GM18499 (cell line): Measurements from ENCODE around the gene CPTP.
"Not testable (repeated sequence)": the region's sequence is repeated elsewhere in the genome, so short reads cannot be mapped to it uniquely, and the experiment has no call there.

ENCODE experiments used
- ATAC-seq: cut with Tn5 transposase; IDR thresholded peaks from one replicate; pipeline ENCODE4 v1.9.1; 2021; ENCODE audit warnings: moderate number of reproducible peaks; ENCODE audit not compliant: insufficient read depth, unreplicated experiment

The CPTP gene

GRCh38 chr1:1359308-1359663 is 34.7 kb downstream of the CPTP start:
- ATAC-seq: no peak

DNA sequence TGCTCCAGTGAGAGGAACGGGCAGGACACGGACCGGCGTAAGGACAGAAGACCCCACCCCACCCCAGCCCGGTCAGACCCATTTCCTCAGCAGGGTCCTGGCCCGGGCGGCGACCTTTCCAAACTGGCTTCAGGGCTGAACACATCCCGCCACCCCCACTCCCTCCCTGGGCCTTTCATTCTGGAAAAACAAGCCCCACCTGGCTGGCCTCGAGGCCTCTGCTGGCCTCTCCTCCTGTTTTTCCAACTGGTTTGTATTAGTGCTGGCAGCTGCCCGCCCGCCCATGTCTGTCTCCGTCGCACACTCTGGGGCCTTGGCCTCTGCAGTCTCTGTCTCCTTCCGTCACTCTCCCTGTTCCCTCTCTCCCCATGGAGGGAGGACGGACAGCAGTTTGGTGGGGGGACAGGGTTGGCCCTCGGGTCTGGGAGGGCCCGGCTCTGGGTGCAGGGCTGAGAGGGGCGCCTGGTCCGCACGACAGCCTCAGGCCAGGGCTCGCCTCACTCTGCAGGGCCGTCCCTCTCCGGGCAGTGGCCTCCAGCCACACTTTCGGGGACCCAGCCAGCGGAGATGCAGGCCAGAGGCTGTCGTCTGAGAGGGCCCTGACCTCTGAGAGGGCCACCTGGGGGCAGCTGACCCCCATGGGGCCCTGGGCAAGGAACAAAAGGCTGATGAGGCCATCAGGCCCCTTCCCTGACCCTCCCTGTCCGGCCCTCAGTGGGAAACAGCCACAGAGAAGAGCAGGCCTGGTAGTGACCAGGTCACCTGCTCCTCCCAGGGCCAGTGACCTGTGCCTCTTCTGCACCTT is 35.3 kb downstream of the CPTP start:
- ATAC-seq: no peak

GRCh38 chr1:1360506-1361169 is 36.0 kb downstream of the CPTP start:
- ATAC-seq: no peak

- no peak for ATAC-seq
Observed at GRCh38 chr1:1361233-1361981, 36.8 kb downstream of the CPTP start.

DNA sequence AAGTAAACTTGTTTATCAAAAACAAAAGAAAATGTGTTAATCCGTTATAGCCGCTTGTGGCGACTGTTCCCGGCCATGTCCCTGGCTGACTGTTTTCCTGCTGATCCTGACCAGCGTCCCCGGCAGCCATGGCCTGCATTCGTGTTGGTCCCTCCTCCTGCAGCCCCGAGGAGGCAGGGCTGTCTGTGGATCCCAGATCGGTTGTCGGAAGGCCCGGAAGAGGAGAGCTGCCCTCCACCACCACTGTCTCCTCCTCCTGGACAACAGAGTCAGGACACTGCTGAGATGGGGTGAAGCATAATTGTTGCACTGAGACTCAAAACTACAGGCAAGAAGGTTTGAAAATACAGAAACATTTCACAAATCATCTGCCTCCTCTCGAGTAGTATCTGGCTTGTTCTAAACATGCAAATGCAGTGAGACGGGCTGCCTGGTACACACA is 37.4 kb downstream of the CPTP start:
- ATAC-seq: no peak

DNA sequence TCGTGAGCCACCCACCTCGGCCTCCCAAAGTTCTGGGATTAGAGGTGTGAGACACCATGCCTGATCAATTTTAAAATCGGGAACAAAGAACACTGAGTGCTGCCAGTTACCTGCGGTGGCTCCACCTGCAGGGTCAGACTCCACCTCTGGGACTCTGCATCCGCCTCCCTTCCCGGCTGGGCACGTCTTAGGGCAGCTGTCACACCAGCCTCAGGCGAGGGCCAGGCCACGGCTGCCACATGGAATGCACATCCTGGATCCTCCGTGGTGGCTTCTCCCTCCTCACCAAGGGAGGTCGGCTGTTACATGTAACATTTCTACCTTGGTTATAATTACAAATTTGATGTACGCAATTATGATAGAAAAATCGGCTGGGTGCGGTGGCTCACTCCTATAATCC is 39.7 kb downstream of the CPTP start:
- ATAC-seq: no peak

DNA sequence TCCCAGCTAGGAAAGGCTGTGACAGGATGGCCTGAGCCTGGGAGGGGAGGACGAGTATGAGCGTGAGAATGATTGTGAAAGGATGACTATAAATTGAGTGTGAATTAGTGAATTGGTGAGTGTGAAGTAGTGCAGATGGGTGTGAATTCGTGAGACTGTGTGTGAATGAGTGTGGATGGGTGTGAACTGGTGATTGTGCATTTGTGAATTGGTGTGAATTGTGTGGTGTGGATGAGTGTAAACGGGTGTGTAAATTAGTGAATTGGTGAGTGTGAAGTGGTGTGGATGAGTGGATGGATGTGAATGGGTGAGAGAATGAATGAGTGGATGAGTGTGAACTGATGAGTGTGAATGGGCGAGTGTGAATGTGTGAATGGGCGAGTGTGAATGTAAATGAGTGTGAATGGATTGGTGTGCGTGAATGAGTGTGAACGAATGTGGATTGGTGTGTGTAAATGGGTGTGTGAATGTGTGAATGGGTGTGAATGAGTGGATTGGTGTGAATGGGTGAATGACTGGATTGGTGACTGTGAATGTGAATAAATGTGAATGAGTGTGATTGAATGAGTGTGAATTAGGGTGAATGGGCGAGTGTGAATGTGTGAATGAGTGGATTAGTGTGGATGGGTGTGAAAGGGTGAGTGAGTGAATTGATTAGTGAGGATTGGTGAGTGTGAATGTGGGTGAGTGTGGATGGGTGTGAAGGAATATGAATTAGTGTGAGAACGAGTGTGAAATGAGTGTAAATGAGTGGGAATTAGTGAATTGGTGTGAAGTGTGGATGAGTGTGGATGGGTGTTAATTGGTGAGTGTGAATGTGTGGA is 41.5 kb downstream of the CPTP start:
- ATAC-seq: no peak

DNA sequence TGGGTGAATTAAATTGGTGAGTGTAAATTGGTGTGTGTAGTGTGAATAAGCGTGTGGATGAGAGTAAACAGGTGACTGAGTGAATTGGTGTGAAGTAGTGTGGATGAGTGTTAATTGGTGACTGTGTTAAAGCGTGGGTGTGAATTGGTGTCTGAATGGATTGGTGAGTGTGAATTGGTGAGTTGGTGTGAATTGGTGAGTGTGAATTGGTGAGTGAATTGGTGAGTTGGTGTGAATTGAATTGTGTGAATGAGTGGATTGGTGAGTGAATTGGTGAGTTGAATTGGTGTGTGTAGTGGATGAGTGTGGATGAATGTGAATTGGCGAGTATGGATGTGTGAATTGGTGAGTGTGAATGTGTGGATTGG is 42.1 kb downstream of the CPTP start:
- ATAC-seq: no peak

DNA sequence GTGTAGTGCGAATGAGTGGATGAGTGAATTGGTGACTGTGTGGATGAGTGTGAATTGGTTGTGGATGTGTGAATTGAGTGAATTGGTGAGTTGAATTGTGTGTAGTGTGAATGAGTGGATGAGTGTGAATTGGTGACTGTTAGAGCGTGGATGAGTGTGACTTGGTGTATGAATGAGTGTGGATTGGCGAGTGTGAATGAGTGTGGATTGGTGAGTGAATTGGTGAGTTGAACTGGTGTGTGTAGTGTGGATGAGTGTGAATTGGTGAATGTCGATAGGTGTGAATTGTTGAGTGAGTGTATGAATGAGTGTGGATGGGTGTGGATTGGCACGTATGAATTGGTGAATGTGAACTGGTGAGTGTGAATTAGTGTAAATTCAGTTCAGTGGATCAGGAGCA is 42.7 kb downstream of the CPTP start:
- ATAC-seq: no peak

DNA sequence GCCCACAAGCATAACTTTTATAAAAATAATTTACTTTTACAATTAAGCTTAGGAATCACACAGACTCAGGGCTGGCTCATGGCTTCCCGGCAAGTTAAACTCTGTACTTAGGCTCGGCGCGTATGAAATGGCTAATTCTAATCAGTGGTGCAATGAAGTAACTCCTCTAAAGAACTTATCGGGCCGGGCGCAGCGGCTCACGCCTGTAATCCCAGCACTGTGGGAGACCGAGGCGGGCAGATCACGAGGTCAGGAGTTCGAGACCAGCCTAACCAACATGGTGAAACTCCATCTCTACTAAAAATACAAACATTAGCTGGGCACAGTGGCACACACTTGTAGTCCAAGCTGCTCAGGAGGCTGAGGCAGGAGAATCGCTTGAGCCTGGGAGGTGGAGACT is 45.5 kb downstream of the CPTP start:
- ATAC-seq: not testable (repeated sequence)

DNA sequence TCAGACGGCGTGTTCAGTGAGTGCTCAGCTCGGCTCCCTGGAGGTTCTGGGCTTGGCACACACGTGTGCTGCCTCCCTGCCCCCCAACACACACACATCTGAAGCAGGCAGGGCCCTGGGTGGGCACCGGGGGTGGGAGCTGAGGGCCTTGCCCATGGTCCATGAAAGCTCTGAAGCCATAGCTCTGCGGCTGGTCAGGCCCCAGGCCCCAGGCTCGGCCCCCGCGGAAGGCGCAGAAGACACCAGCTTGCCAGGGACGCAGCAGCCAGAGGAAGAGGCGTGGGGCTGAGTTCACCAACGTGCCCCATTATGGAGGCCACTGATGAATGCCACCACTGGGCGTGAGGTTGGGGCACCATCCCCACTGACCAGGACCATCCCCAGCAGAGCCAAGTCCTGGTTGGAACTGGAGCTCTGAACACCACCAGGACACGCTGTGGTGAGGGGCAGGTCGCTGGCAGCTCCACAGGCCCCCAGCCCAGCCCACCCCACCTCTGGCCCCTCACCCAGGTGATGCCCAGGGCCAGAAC is 46.2 kb downstream of the CPTP start:
- no peak for ATAC-seq

DNA sequence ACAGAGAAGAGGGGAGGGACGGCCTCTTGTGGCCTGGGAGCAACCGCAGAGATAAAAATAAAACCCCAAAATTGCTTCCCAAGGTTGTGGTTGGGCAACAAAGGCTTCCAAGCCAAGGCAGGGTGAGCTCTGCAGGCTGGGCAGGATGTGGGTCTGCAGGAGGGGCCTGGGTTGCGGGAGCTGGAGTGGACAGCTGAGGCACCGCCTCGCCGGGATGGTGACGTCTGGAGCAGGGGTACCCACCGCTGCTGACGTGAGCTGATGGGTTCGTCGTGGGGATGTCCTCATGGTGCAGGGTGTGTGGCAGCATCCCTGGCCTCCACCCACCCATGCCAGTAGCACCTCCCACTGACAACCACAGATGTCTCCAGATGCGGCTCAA is 46.8 kb downstream of the CPTP start:
- no peak for ATAC-seq

DNA sequence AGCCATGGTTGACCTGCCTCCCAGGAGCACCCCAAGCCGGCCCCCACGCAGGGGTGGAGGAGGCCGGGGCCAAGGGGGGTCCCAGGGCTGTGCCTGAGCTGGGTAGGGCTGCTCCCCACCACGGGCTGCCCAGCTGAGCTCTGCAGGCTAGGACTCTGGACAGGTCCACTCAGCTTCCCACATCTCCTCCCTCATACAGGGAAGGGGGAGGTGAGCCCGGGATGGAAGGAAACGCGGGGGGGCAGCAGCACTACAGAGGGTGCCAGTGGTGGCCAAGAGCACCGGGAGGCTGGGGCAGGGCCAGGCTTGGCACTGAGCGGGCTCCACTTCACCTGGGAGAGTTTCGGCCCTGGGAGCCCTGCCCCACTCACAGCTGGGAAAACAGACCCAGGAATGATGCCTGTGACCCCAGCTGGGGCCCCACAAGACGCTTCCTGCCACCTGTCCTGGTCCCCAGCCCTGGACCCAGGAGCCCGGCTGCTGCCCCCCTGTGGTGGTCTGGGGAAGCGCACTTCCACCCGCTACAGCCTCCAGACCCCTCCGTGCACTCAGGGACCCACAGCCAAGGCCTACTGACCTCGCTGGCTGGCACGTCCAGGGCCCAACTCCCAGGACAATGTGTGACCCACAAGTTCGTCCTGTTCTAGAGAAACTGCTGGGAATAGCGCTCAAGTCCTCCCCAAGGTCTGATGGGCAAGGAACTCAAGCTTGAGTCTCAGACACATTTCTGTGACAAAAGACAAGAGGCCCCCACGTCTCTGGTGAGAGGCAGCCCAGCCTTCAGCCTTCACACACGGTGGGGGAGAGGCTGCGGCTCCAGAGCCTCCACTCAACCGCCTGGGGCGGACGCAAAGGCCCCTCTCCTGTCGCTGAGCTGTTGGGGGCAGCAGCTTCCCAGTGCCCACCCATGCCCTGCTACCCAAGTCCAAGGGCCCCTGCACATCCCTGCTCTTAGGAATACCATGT is 47.4 kb downstream of the CPTP start:
- no peak for ATAC-seq

- ATAC-seq: no peak
Observed at GRCh38 chr1:1373051-1373814, 48.6 kb downstream of the CPTP start.

GRCh38 chr1:1373815-1374588 is 49.4 kb downstream of the CPTP start:
- ATAC-seq: no peak

DNA sequence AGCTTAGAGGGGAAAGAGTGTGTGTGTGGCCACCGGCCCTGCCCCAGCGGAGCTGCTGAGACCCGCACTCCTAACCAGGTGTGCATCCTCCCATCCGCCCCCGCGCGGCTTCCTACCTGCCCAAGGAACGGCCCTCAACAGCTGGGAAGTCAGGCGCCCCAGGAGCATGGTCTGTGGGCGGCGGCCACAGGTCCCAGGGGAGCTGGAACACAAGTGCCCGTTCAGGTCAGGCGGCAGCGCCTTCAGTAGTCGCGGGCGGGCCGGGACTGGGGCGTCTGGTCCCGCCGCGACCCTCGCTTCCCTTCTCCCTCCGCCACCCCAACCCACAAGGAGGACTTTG is 50.0 kb downstream of the CPTP start:
- no peak for ATAC-seq

- peak; percentile 76 for ATAC-seq
Observed at GRCh38 chr1:1374929-1375662, 50.5 kb downstream of the CPTP start, which contains the start of gene AURKAIP1. Gene AURKAIP1 (minus strand): TSS chr1:1375207. CDS start chr1:1374756, 451 bp downstream.
